GM12878 (cell line): Measurements from ENCODE around the gene ASB15. TPM values are rescaled to one million over a fixed set of nuclear protein-coding genes. Genes with fewer than 3 reads are reported as not detected.

Source experiments
- ATAC-seq: fragments of 200-7000 bp; cut with Tn5 transposase; 3 replicates; pipeline ENCODE4 v1.9.1; 2020; ENCODE audit warnings: mild to moderate bottlenecking, moderate library complexity
- BruUV-seq: library from RNA; stranded (reverse); fragments of 400-500 nt; replicated peaks from 2 replicates; lab custom pipeline; 2021; lab: Mats Ljungman, UMichigan
- CTCF ChIA-PET: fragments of 300-600 bp; sonication (Branson Sonifier 250); formaldehyde crosslinking; extraction: SDS; loops from one replicate; lab custom pipeline; 2021; ENCODE audit warnings: inconsistent platforms; lab: Yijun Ruan, JAX
- POLR2A ChIA-PET: fragments of 350-600 bp; formaldehyde crosslinking; extraction: SDS; loops from one replicate; lab custom pipeline; 2021; ENCODE audit warnings: inconsistent platforms; lab: Charles Lee
- RAD21 ChIA-PET: fragments of 300-600 bp; sonication (Branson Sonifier 250); formaldehyde crosslinking; loops from one replicate; lab custom pipeline; 2023; ENCODE audit warnings: antibody characterized with exemption; ENCODE audit not compliant: unreplicated experiment; lab: Charles Lee
- SMC1A ChIA-PET: fragments of 300-600 bp; sonication (Branson Sonifier 250); formaldehyde crosslinking; loops from one replicate; lab custom pipeline; 2023; ENCODE audit not compliant: unreplicated experiment, uncharacterized antibody; lab: Charles Lee
- DNase-seq: peaks from one replicate; pipeline ENCODE4 v3.0.0-alpha.2; 2011; ENCODE audit warnings: low read depth, low spot score
- FAIRE-seq: peaks from 3 replicates; lab custom pipeline; 2011; peaks lifted over from hg19 to GRCh38; lab: Jason Lieb, UNC
- H2AFZ ChIP-seq: 2 replicates; pipeline ENCODE4 v1.6.0; 2011; ENCODE audit warnings: low read depth, low read length, control low read depth; ENCODE audit not compliant: control insufficient read depth
- H3K27ac ChIP-seq: 2 replicates; pipeline ENCODE4 v1.5.1; 2011; ENCODE audit warnings: control low read depth; ENCODE audit not compliant: control insufficient read depth, insufficient read depth
- H3K27me3 ChIP-seq, 2 experiments: replicated peaks in 1 of 2; 2 replicates each; pipeline versions ENCODE4 v1.6.0 to v1.6.1; 2011; ENCODE audit warnings: low read length in 1 of 2; ENCODE audit not compliant: control insufficient read depth in 2 of 2, insufficient read depth in 2 of 2
- H3K36me3 ChIP-seq, 2 experiments: 2 replicates each; pipeline ENCODE4 v1.5.1; 2011; ENCODE audit warnings: low read length in 1 of 2; ENCODE audit not compliant: control insufficient read depth in 2 of 2, insufficient read depth in 2 of 2
- H3K4me1 ChIP-seq: 2 replicates; pipeline ENCODE4 v1.6.1; 2011; ENCODE audit warnings: mild to moderate bottlenecking, low read length, moderate library complexity, mixed read lengths; ENCODE audit not compliant: control insufficient read depth, insufficient read depth
- H3K4me2 ChIP-seq: 2 replicates; pipeline ENCODE4 v1.6.0; 2011; ENCODE audit warnings: control low read depth; ENCODE audit not compliant: control insufficient read depth, insufficient read depth
- H3K4me3 ChIP-seq: fragments of 200-600 bp; sonication (generic); 2 replicates; pipeline ENCODE4 v1.5.1; 2016
- H3K79me2 ChIP-seq: 2 replicates; pipeline ENCODE4 v1.6.0; 2011; ENCODE audit warnings: low read length; ENCODE audit not compliant: control insufficient read depth, insufficient read depth
- H3K9ac ChIP-seq: 2 replicates; pipeline ENCODE4 v1.8.0; 2011; ENCODE audit warnings: low read length, control low read depth, mixed read lengths; ENCODE audit not compliant: control insufficient read depth, insufficient read depth
- H3K9me3 ChIP-seq: replicated peaks from 3 replicates; pipeline ENCODE4 v1.5.1; 2011; ENCODE audit warnings: mild to moderate bottlenecking, low read length; ENCODE audit not compliant: control insufficient read depth, insufficient read depth
- H4K20me1 ChIP-seq: 2 replicates; pipeline ENCODE4 v1.6.0; 2011; ENCODE audit not compliant: control insufficient read depth, insufficient read depth
- ASH2L ChIP-seq: fragments of 300-600, 200-600 bp; sonication (generic); IDR thresholded peaks from 2 replicates; pipeline ENCODE4 v1.6.1; 2017; ENCODE audit warnings: low read depth, mild to moderate bottlenecking, borderline replicate concordance
- CBX3 ChIP-seq: fragments of 200-600 bp; sonication (generic); IDR thresholded peaks from 2 replicates; pipeline ENCODE4 v1.6.1; 2016; ENCODE audit warnings: low read depth, borderline replicate concordance
- DPF2 ChIP-seq: fragments of 450-650 bp; IDR thresholded peaks from 2 replicates; pipeline ENCODE4 v1.6.1; 2017; ENCODE audit warnings: mild to moderate bottlenecking
- ETV6 ChIP-seq, 2 experiments: fragments of 450-650 bp in 1 of 2; IDR thresholded peaks in 1 of 2; conservative IDR thresholded peaks in 1 of 2; 2 replicates each; pipeline ENCODE4 v1.6.1; 2014; ENCODE audit warnings: antibody characterized with exemption in 1 of 2, borderline replicate concordance in 1 of 2, low read depth in 1 of 2, mild to moderate bottlenecking in 1 of 2, moderate library complexity in 1 of 2
- JUNB ChIP-seq: IDR thresholded peaks from 2 replicates; pipeline ENCODE4 v1.6.1; 2016; ENCODE audit warnings: antibody characterized with exemption, mild to moderate bottlenecking
- MXI1 ChIP-seq: fragments of 150-350 bp; IDR thresholded peaks from 2 replicates; pipeline ENCODE4 v1.6.1; 2011; ENCODE audit warnings: low read depth, mild to moderate bottlenecking, inconsistent platforms, low read length, improper control_type of control experiment
- NBN ChIP-seq: fragments of 450-650 bp; IDR thresholded peaks from 2 replicates; pipeline ENCODE4 v1.6.1; 2016
- NFYB ChIP-seq: IDR thresholded peaks from 2 replicates; pipeline ENCODE4 v1.6.1; 2011; ENCODE audit warnings: low read depth, mild to moderate bottlenecking, low read length, improper control_type of control experiment, moderate library complexity; ENCODE audit not compliant: insufficient read depth
- POLR2A ChIP-seq: IDR thresholded peaks from 2 replicates; pipeline ENCODE4 v1.6.1; 2011; ENCODE audit warnings: low read depth, mild to moderate bottlenecking, low read length
- RELA ChIP-seq: fragments of 450-650 bp; IDR thresholded peaks from 2 replicates; pipeline ENCODE4 v1.8.0; 2014; ENCODE audit warnings: borderline replicate concordance; ENCODE audit not compliant: partially characterized antibody
- RFX5 ChIP-seq: IDR thresholded peaks from 2 replicates; pipeline ENCODE4 v1.6.1; 2011; ENCODE audit warnings: low read depth, low read length, improper control_type of control experiment
- SUZ12 ChIP-seq: fragments of 200-600 bp; sonication (generic); IDR thresholded peaks from one replicate; pipeline ENCODE4 v1.6.1; 2018; ENCODE audit warnings: antibody characterized with exemption, mild to moderate bottlenecking; ENCODE audit not compliant: unreplicated experiment
- ZNF207 ChIP-seq: fragments of 450-650 bp; IDR thresholded peaks from 2 replicates; pipeline ENCODE4 v1.6.1; 2014; ENCODE audit warnings: antibody characterized with exemption, mild to moderate bottlenecking, borderline replicate concordance
- WGBS: methylation state at CpG from one replicate; pipeline ENCODE4 v1.1.6; 2016; ENCODE audit warnings: low lambda C conversion rate; ENCODE audit not compliant: insufficient replicate concordance, insufficient coverage; ENCODE audit errors: missing lambda C conversion rate; 5-methylcytosine and 5-hydroxymethylcytosine counted together
- in situ Hi-C: fragments of 300-500 bp; cut with MboI; formaldehyde crosslinking; loops from 9 replicates; pipeline ENCODE4 v1.14.3; 2018; ENCODE audit warnings: mixed read lengths
- intact Hi-C: fragments of 100-400 bp; cut with micrococcal nuclease; formaldehyde crosslinking; loops from one replicate; pipeline ENCODE4 v1.14.2; 2022; ENCODE audit not compliant: unreplicated experiment
- polyA plus RNA-seq, 11 experiments: library from polyadenylated mRNA; depleted of rRNA in 4 of 11; unstranded in 6 of 11; stranded (reverse) in 5 of 11; fragments of >200 nt; fragmentation: Nextera tagmentation in 4 of 11; fragmentation: Illumina TruSeq in 1 of 11; extraction: Ambion mirVana in 4 of 11; extraction: Trizol in 1 of 11; gene quantifications; 1 replicate in 1 of 11; 2 replicates in 10 of 11; pipeline versions ENCODE4 v1.2.1 to v1.2.3, GENCODE V29; 2011 to 2016; ENCODE audit warnings: inconsistent platforms in 2 of 11, missing spikeins in 2 of 11, low read depth in 1 of 11
- total RNA-seq, 4 experiments: library from RNA; depleted of rRNA in 3 of 4; stranded (reverse); fragments of >200 nt in 3 of 4; fragmentation: Illumina TruSeq in 1 of 4; extraction: Trizol in 1 of 4; gene quantifications; 2 replicates each; pipeline versions ENCODE4 v1.2.1 to v1.2.3, GENCODE V29; 2013 to 2021
- TF ChIP-seq, protein P1 (sequence below): fragments of 450-650 bp; IDR thresholded peaks from 2 replicates; pipeline ENCODE4 v1.6.1; 2014; ENCODE audit warnings: mild to moderate bottlenecking
- TF ChIP-seq, protein P2 (sequence below): IDR thresholded peaks from 2 replicates; pipeline ENCODE4 v1.6.1; 2011; ENCODE audit warnings: low read depth, mild to moderate bottlenecking, low read length, moderate library complexity, borderline replicate concordance; ENCODE audit errors: extremely low read depth
- TF ChIP-seq, protein P3 (sequence below): fragments of 450-650 bp; IDR thresholded peaks from 2 replicates; pipeline ENCODE4 v1.6.1; 2016; ENCODE audit warnings: mild to moderate bottlenecking, moderate library complexity, borderline replicate concordance

The ASB15 gene
- total and polyA plus RNA-seq, 10 of the 15 experiments (the other 5 are each of a cell fraction or from before 2014, with no cell fraction given): not detected

DNA sequence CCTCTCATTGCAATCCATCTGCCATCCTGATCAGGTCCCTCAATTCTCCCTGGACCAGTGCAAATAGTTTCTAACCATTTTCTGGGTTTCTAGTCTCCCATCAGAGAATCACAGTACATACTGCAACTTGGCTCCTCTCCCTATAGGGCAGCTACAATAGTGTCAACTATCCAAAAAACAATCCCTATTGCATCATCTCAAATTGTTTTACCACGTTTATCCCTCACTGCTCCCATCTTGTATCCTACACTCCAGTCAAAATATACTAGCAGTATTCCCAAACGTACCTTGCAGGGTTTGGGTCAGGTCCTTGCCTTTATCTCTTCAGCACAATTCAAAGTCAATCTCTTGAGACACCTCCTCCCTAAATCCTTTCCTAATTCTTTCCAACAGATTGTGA is 23.6 kb downstream of the ASB15 start (continued):
- TF ChIP-seq RFX5: no peak
- TF ChIP-seq ASH2L: no peak
- TF ChIP-seq, all 136 proteins: peak for 0

DNA sequence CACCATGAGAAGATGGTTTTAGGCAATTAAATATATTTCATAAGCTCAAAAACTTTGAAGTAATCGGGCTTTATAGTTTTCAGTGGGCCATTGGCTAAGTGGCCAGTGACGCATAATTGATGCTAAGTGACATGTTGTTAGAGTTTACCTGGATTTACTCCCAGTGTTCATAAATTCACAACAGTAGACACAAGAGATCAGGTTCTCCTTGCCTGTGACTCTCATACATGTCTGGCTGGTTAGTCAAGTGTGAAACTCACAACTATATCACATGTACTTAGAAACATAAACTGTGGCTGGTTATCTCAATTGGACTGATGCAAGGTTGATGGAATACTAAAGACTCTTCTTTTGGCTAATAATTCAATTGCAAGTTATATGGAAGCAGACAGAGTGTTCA is 26.2 kb downstream of the ASB15 start:
- H3K27me3 ChIP-seq: no peaks in the 10 kb centered on the region
- in situ Hi-C loops: no loop called here
- DNase-seq: no peak

More for the DNA sequence above, 26.2 kb downstream of the ASB15 start:
- H2AFZ ChIP-seq: no peak overlapping the region
- no peaks in the 10 kb centered on the region for H3K9me3 ChIP-seq
- H3K4me3 ChIP-seq: no peak overlapping the region
- no peak for FAIRE-seq
- H3K4me1 ChIP-seq: no peaks in the 10 kb centered on the region
- H3K4me2 ChIP-seq: no peak overlapping the region
- H3K36me3 ChIP-seq: no peaks in the 10 kb centered on the region
- CTCF ChIA-PET: interaction anchor here (1.4 kb wide), 1 partner anchor 133 kb away, joined by 5 read pairs; no protein-coding TSS in a partner anchor
- no peaks in the 10 kb centered on the region for H3K79me2 ChIP-seq
- H3K27ac ChIP-seq: no peak overlapping the region
- SMC1A ChIA-PET: no interaction called here
- no peak overlapping the region for H3K9ac ChIP-seq
- no TSS peak for BruUV-seq
- WGBS: 84% methylated on average over 2 of the region's 2 CpGs
- ATAC-seq: no peak
- TF ChIP-seq, protein P1, sequence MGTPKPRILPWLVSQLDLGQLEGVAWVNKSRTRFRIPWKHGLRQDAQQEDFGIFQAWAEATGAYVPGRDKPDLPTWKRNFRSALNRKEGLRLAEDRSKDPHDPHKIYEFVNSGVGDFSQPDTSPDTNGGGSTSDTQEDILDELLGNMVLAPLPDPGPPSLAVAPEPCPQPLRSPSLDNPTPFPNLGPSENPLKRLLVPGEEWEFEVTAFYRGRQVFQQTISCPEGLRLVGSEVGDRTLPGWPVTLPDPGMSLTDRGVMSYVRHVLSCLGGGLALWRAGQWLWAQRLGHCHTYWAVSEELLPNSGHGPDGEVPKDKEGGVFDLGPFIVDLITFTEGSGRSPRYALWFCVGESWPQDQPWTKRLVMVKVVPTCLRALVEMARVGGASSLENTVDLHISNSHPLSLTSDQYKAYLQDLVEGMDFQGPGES: no peak
- no peak for TF ChIP-seq NFYB
- no peak for TF ChIP-seq SUZ12
- TF ChIP-seq POLR2A: no peak
- TF ChIP-seq JUNB: no peak
- TF ChIP-seq, protein P2, sequence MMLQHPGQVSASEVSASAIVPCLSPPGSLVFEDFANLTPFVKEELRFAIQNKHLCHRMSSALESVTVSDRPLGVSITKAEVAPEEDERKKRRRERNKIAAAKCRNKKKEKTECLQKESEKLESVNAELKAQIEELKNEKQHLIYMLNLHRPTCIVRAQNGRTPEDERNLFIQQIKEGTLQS: no peak
- no peak for TF ChIP-seq NBN
- TF ChIP-seq MXI1: no peak
- no peak for TF ChIP-seq ZNF207
- no peak for TF ChIP-seq RELA
- TF ChIP-seq RFX5: no peak
- no peak for TF ChIP-seq DPF2
- TF ChIP-seq, protein P3, sequence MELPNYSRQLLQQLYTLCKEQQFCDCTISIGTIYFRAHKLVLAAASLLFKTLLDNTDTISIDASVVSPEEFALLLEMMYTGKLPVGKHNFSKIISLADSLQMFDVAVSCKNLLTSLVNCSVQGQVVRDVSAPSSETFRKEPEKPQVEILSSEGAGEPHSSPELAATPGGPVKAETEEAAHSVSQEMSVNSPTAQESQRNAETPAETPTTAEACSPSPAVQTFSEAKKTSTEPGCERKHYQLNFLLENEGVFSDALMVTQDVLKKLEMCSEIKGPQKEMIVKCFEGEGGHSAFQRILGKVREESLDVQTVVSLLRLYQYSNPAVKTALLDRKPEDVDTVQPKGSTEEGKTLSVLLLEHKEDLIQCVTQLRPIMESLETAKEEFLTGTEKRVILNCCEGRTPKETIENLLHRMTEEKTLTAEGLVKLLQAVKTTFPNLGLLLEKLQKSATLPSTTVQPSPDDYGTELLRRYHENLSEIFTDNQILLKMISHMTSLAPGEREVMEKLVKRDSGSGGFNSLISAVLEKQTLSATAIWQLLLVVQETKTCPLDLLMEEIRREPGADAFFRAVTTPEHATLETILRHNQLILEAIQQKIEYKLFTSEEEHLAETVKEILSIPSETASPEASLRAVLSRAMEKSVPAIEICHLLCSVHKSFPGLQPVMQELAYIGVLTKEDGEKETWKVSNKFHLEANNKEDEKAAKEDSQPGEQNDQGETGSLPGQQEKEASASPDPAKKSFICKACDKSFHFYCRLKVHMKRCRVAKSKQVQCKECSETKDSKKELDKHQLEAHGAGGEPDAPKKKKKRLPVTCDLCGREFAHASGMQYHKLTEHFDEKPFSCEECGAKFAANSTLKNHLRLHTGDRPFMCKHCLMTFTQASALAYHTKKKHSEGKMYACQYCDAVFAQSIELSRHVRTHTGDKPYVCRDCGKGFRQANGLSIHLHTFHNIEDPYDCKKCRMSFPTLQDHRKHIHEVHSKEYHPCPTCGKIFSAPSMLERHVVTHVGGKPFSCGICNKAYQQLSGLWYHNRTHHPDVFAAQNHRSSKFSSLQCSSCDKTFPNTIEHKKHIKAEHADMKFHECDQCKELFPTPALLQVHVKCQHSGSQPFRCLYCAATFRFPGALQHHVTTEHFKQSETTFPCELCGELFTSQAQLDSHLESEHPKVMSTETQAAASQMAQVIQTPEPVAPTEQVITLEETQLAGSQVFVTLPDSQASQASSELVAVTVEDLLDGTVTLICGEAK: no peak
- no peak for TF ChIP-seq CBX3
- no peak for TF ChIP-seq ETV6 (conservative IDR thresholded peaks at IDR 0.05 in 1 of 2, IDR thresholded peaks at IDR 0.05 in 1 of 2; ENCODE audit: borderline replicate concordance in 1 of 2, low read depth in 1 of 2)
- no peak for TF ChIP-seq ASH2L
- H4K20me1 ChIP-seq: no peaks in the 10 kb centered on the region
- intact Hi-C loops: no loop called here
- POLR2A ChIA-PET: no interaction called here
- RAD21 ChIA-PET: no interaction called here
